DOHH2 (cell line): ENCODE results near the gene LHFPL5.

Source experiments
- H3F3A ChIP-seq: fragments of 200-600 bp; sonication (generic), shearing (Covaris generic); 2 replicates; pipeline ENCODE4 v1.6.0; 2016; ENCODE audit warnings: antibody characterized with exemption, mild to moderate bottlenecking; ENCODE audit not compliant: control insufficient read depth, insufficient read depth
- H3K27ac ChIP-seq: fragments of 200-600 bp; sonication (generic); 2 replicates; pipeline ENCODE4 v1.5.1; 2014; ENCODE audit warnings: low read depth, mild to moderate bottlenecking, low read length, moderate library complexity
- H3K27me3 ChIP-seq: fragments of 200-600 bp; sonication (generic); 2 replicates; pipeline ENCODE4 v1.6.1; 2014; ENCODE audit warnings: mild to moderate bottlenecking, low read length, mixed read lengths; ENCODE audit not compliant: control insufficient read depth
- H3K36me3 ChIP-seq: fragments of 200-600 bp; sonication (generic); 2 replicates; pipeline ENCODE4 v1.6.1; 2014; ENCODE audit warnings: mild to moderate bottlenecking, low read length, moderate library complexity, mixed read lengths; ENCODE audit not compliant: control insufficient read depth
- H3K4me1 ChIP-seq: fragments of 200-600 bp; sonication (generic); 2 replicates; pipeline ENCODE4 v1.6.1; 2014; ENCODE audit warnings: mild to moderate bottlenecking, low read length, mixed read lengths; ENCODE audit not compliant: control insufficient read depth
- H3K4me2 ChIP-seq: fragments of 200-600 bp; sonication (generic); 2 replicates; pipeline ENCODE4 v1.6.0; 2014; ENCODE audit warnings: mild to moderate bottlenecking, low read length, moderate library complexity
- H3K4me3 ChIP-seq: fragments of 200-600 bp; sonication (generic); 2 replicates; pipeline ENCODE4 v1.5.1; 2014; ENCODE audit warnings: mild to moderate bottlenecking, low read length, mixed read lengths
- H3K79me2 ChIP-seq: fragments of 200-600 bp; sonication (generic); 2 replicates; pipeline ENCODE4 v1.6.1; 2014; ENCODE audit warnings: mild to moderate bottlenecking, low read length, mixed read lengths; ENCODE audit not compliant: control insufficient read depth
- H3K9me2 ChIP-seq: fragments of 200-600 bp; sonication (generic); replicated peaks from 2 replicates; pipeline ENCODE4 v1.6.1; 2014; ENCODE audit warnings: mild to moderate bottlenecking, low read length, mixed read lengths; ENCODE audit not compliant: control insufficient read depth
- H3K9me3 ChIP-seq: fragments of 200-600 bp; sonication (generic); 2 replicates; pipeline ENCODE4 v1.6.1; 2014; ENCODE audit warnings: antibody characterized with exemption, low read length, mixed read lengths; ENCODE audit not compliant: control insufficient read depth, insufficient read depth
- H4K20me1 ChIP-seq: fragments of 200-600 bp; sonication (generic); 2 replicates; pipeline ENCODE4 v1.6.0; 2014; ENCODE audit warnings: low read depth, mild to moderate bottlenecking, antibody characterized with exemption, low read length, moderate library complexity; ENCODE audit not compliant: control insufficient read depth, insufficient read depth
- CTCF ChIP-seq: fragments of 200-600 bp; sonication (generic); IDR thresholded peaks from one replicate; pipeline ENCODE4 v1.5.1; 2014; ENCODE audit warnings: antibody characterized with exemption, mild to moderate bottlenecking, low read depth, low read length; ENCODE audit not compliant: poor library complexity, severe bottlenecking
- EZH2phosphoT487 ChIP-seq: fragments of 200-600 bp; sonication (generic); IDR thresholded peaks from 2 replicates; pipeline ENCODE4 v1.6.1; 2017; ENCODE audit warnings: borderline replicate concordance, mild to moderate bottlenecking, antibody characterized with exemption, low read length, moderate library complexity, mixed read lengths

Gene LHFPL5

GRCh38 chr6:35781290-35781689, 23.9 kb upstream of the LHFPL5 start:
- Histone ChIP-seq H3K9me3 (no peaks in the 10 kb centered on the region), H3K9me2 (no peaks in the 10 kb centered on the region), H3K27me3 (peaks cover 16% of the 10 kb centered on the region), H3K4me3 (no peak overlapping the region), H3K27ac (no peak overlapping the region), H3K79me2 (no peaks in the 10 kb centered on the region), H3F3A (no peaks in the 10 kb centered on the region), H3K4me2 (no peak overlapping the region), H4K20me1 (no peaks in the 10 kb centered on the region), H3K36me3 (no peaks in the 10 kb centered on the region), H3K4me1 (0 out of 2 replicates have a peak, but pooled peaks cover 4% of the 10 kb centered on the region)
- no peak for TF ChIP-seq CTCF
- TF ChIP-seq EZH2phosphoT487: no peak

- Histone ChIP-seq H3K9me2 (no peaks in the 10 kb centered on the region), H4K20me1 (no peaks in the 10 kb centered on the region), H3K36me3 (no peaks in the 10 kb centered on the region), H3K4me1 (no peaks in the 10 kb centered on the region), H3K27me3 (peaks cover 12% of the 10 kb centered on the region), H3K27ac (no peak overlapping the region), H3K9me3 (no peaks in the 10 kb centered on the region), H3K4me3 (no peak overlapping the region), H3K4me2 (no peak overlapping the region), H3K79me2 (no peaks in the 10 kb centered on the region), H3F3A (no peaks in the 10 kb centered on the region)
- TF ChIP-seq CTCF (no peak), EZH2phosphoT487 (no peak)
Measured at GRCh38 chr6:35782424-35782823, 22.7 kb upstream of the LHFPL5 start.

GRCh38 chr6:35784200-35784599, 21.0 kb upstream of the LHFPL5 start:
- no peak overlapping the region for H3K4me2 ChIP-seq
- TF ChIP-seq CTCF (no peak), EZH2phosphoT487 (no peak)
- no peaks in the 10 kb centered on the region for H3F3A ChIP-seq
- H3K36me3 ChIP-seq: no peaks in the 10 kb centered on the region
- peaks cover 20% of the 10 kb centered on the region for H3K27me3 ChIP-seq
- H3K4me1 ChIP-seq: no peaks in the 10 kb centered on the region
- no peaks in the 10 kb centered on the region for H3K9me2 ChIP-seq
- H3K4me3 ChIP-seq: no peak overlapping the region
- no peaks in the 10 kb centered on the region for H4K20me1 ChIP-seq
- H3K9me3 ChIP-seq: no peaks in the 10 kb centered on the region
- H3K27ac ChIP-seq: no peak overlapping the region
- H3K79me2 ChIP-seq: no peaks in the 10 kb centered on the region

- H3K9me3 ChIP-seq: no peaks in the 10 kb centered on the region
- H3K4me1 ChIP-seq: no peaks in the 10 kb centered on the region
- no peaks in the 10 kb centered on the region for H3F3A ChIP-seq
- H3K27ac ChIP-seq: no peak overlapping the region
- H3K36me3 ChIP-seq: no peaks in the 10 kb centered on the region
- no peaks in the 10 kb centered on the region for H3K79me2 ChIP-seq
- H3K27me3 ChIP-seq: peaks cover 32% of the 10 kb centered on the region
- no peaks in the 10 kb centered on the region for H3K9me2 ChIP-seq
- H3K4me2 ChIP-seq: no peak overlapping the region
- TF ChIP-seq CTCF (no peak), EZH2phosphoT487 (no peak)
- no peak overlapping the region for H3K4me3 ChIP-seq
- no peaks in the 10 kb centered on the region for H4K20me1 ChIP-seq
Measured at GRCh38 chr6:35786272-35786671, 18.9 kb upstream of the LHFPL5 start.
